ENCODE data around the gene GAPDHS.

Gene GAPDHS

GRCh38 chr19:35585848-35586247 is 52.6 kb downstream of the GAPDHS start, which contains the start of gene PMIS2:
Gene PMIS2 (plus strand): TSS chr19:35586173. CDS start chr19:35586260, 87 bp downstream.
- DNase-seq (ENCODE audit: low read depth in 2 of 3, low spot score in 2 of 3), result no peak

GRCh38 chr19:35587321-35587720 is 54.1 kb downstream of the GAPDHS start:
- DNase-seq (ENCODE audit: low read depth in 2 of 3, low spot score in 2 of 3), result no peak

- DNase-seq (ENCODE audit: low read depth in 2 of 3, low spot score in 2 of 3), result no peak
Observed at GRCh38 chr19:35590875-35591274, 57.6 kb downstream of the GAPDHS start.

- DNase-seq (ENCODE audit: low read depth in 2 of 3, low spot score in 2 of 3), result no peak
Observed at GRCh38 chr19:35592226-35592625, 59.0 kb downstream of the GAPDHS start.

All from activated CD8-positive, alpha-beta memory T cell treated with anti-CD3 and anti-CD28 coated beads for 48 hours (primary cell).